GM18520 (cell line): Measurements from ENCODE around the gene DHRS3.
"Not testable (repeated sequence)": the region's sequence is repeated elsewhere in the genome, so short reads cannot be mapped to it uniquely, and the experiment has no call there.

Experiments used
- ATAC-seq: cut with Tn5 transposase; IDR thresholded peaks from one replicate; pipeline ENCODE4 v1.9.1; 2021; ENCODE audit not compliant: unreplicated experiment

Gene DHRS3

DNA sequence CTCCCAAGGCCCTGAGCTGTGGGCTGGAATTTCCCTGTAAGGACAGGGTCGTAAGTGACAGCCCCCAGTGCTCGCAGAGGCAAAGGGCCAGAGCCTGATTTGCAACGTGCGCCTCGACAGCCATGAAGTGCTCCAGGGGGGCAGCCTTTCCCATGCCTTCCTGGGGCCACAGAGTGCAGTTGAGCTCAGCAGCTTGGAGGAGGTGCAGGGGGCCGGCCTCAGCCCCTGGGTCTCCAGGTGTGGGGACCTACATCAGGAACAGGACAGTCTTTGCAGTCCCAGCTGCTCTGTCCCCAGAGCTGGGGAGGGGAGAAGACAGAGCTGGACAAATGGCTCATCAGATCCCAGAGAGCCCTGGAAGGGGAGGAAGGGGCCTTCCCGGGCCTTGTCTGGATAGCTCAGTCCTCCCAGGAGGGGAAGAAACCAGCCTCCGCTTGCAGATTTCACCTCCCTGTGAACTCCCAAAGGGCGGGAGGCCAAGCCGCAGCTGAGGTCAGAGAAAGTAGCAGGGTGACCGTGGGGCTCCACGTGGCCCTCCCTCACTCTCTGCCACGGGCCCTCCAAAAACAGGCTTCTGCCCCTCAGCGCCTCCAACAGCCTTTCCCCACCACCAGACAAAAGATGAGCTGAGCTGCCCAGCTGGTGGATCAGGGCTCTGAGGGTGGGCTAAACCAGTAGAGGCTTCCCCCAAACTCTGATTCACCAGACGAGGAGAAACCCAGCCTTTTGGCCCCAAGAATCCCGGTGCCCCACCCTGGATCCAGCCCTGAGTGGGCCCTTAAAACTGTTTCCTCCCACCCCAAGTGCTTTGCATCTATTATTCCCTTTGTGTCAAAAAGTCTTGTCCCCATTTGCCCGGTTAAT lies 76.5 kb downstream of the DHRS3 start:
- no peak for ATAC-seq

DNA sequence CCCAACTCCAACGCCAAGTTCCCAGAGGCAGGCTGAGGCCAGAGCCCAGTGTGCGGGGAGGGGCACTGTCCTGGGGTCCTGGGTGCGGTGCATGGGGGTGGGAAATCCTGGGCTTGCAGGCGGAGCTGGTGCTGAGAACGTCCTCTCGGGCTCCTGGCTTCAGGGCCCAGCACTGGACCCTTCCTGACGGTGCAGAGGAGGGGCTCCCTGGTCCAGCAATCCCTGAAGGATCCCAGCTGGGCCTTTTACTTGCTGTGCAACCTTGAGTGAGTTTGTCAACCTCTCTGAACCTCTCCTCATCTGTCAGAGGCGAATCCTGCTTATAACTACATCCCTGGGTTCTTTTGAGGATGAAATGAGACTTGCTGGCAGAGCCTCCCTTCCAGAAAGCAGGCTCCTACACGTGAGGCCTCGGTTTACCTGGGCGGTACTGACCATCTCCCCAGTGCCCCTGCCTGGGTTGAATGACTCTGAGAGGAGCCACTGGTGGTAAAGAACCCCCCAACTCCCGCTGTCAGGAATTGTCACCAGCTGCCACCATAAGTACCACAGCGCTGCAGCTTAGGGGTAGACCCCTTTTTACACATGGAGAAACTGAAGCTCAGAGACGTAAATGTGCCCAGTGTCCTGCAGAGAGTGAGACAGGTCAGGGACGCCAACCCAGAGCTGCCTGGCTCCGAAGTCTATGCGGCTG lies 77.3 kb downstream of the DHRS3 start:
- ATAC-seq: no peak

DNA sequence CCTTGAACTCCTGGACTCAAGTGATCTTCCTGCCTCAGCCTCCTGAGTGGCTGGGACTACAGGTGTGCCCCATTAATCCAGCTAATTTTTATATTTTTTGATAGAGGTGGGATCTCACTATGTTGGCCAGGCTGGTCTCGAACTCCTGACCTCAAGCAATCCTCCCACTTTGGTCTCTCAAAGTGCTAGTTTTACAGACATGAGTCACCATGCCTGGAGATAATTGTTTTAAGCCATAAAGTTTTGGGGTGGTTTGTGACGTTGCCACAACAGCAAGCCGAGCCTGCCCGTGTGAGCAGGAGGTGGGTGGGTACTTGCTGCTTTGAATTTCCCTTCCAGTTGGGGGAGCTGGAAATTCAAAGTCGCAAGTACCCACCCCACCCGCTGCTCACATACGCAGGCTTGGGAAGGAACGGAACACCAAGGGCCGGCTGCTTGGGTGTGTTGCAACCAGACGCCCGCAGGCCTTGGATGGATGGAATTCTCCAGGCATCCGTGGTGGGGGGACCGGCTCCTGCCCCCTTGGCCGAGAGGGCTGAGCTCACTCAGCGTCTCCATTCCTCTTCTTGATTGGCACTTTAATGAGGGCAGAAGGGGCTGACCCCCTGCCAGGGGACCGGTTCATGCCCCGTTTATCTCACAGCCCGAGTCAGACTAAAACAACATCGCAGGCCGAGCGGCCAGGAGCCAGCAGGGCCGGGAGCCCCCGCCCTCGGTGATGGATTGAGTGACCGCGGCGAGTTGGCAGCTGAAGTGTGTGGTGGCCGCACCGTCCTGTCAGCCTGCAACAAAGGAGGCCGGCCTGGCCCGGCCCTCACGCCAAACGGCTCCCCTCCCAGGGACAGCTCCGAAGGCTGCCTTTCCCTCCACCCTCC lies 78.1 kb downstream of the DHRS3 start:
- ATAC-seq: no peak

DNA sequence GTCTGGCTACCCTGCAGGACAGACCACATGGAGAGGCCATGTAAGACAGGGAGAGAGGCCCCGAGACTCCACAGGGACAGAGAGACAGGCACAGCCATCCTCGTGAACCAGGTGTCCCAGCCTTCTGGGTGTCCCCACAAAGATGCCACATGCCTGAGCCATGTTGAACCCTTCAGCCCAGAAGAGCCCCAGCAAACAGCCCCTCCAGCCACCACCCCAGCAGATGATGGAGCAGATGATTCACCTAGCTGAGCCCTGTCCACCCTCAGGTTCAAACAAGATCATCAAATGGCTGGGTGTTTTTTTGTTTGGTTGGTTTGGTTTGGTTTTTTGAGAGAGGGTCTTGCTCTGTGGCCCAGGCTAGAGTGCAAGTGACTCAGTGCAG lies 78.7 kb downstream of the DHRS3 start:
- ATAC-seq: no peak

DNA sequence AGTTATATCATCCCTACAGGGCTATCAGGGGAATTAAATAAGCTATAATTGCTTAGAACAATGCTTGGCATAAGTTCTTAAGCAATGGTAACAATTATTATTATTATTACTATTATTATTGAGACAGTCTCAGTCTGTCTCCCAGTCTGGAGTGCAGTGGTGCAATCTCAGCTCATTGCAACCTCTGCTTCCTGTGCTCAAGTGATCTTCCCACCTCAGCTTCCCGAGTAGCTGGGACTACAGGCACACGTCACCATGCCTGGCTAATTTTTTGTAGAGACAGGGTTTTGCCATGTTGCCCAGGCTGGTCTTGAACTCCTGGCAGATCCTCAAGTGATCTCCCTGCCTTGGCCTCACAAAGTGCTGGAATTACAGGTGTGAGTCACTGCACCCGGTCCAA lies 79.5 kb downstream of the DHRS3 start:
- not testable (repeated sequence) for ATAC-seq

DNA sequence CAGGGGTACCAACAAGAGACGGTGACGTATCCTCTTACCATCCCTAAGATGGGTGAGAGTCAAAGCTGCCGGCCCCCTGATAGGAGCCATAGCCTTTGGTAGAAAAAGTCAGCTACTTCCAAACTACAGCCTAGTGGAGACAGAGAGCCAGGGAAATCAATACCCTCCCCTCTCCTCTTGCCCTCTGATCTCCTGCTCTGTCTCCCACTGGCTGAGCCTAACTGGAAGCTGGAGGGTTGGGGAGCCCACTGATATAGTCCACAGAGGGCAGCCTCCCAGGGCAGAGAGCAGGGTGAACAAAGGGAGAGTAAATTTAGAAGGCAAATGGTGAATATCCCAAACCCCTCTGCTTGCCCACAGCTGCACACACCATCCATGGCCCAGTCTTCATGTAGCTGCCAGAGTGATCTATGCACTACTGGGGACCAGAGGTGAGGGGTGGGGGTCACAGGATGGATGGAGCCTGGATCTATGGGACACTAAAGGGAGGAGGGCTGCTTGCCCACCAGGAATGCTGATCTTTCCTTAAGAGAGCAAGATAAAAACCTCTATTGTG lies 80.0 kb downstream of the DHRS3 start:
- ATAC-seq: no peak

DNA sequence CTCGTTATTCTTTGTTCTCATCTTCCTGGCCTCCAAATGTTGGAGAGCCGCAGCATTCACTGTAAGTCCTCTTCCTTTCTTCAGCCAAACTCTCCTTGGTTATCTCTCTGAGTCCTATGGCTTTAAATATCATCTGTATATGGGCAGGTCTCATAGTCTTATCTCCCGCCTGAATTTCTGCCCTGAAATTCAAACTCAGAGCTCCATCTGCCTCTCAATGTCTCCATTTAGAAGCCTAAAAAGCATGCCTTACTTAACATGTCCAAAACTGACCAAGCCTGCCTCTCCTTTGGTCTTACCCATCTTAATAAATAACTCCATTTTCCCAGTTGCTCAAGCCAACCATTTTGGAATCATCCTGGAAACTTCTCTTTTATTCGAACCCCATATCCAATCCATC lies 80.7 kb downstream of the DHRS3 start:
- ATAC-seq: no peak

DNA sequence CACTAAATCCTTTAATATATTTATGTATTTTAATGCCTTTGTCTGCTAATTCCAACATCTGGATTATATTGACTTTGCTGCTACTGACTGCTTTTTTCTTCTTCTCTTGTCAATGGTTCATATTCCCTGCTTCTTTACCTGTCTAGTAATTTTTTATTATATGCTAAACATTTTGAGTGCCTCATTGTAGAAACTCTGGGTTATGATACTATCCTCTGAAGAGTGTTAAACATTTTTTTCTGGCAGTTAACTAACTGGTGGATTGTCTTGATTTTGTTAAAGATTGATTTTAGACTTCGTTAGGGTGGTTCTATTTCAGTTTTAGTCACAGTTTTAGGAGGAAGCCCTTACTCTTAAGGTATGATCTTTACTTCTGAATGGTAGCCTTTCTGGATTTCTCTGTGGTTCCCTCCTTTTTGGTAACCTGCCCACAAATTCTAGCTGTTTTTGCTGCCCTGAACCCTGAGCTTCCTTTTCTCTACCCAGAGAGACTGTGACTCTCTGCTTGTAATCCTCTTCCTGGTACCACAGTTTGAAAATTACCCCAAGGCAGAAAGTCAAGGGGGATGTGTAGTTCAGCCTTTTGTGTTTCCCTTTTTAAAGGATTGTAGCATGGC lies 81.9 kb downstream of the DHRS3 start:
- no peak for ATAC-seq

DNA sequence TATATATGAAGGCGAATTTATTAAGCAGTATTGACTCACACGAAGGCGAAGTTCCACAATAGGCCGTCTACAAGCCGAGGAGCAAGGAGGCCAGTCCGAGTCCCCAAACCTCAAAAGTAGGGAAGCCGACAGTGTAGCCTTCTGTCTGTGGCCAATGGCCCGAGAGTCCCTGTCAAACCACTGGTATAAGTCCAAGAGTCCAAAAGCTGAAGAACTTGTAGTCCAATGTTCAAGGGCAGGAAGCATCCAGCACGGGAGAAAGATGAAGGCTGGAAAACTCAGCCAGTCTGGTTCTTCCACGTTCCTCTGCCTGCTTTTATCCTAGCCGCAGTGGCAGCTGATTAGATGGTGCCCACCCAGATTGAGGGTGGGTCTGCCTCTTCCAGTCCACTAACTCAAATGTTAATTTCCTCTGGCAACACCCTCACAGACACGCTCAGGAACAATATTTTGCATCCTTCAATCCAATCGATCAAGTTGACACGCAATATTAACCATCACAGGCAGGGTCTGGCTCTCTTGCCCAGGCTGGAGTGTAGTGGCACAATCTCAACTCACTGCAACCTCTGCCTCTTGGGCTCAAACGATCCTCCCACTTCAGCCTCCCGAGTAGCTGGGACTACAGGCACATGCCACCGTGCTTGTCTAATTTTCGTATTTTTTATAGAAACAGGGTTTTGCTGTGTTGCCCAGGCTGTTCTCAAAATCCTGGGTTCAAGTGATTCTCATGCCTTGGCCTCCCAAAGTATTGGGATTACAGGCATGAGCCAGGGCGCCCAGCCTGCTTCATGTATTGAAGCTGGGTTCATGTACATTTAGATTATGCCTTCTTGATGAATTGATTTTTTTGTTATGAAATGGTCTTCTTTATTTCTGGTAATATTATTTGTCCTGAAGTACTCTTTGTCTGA lies 85.3 kb downstream of the DHRS3 start:
- no peak for ATAC-seq

DNA sequence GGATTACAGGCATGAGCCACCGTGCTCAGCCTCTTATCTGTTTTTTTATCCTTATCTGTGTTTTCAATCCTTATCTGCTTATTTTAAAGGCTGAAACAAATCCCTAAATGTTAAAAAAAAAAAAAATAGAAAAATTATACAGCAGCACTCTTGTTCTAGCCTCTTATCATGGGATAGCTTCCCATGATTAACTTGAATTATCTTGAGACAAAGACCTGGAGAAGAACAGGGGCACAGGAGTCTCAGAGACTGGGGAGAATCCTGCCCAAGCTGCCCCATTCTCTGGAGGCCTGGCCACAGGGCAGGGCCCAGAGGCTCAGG lies 86.9 kb downstream of the DHRS3 start:
- ATAC-seq: no peak

DNA sequence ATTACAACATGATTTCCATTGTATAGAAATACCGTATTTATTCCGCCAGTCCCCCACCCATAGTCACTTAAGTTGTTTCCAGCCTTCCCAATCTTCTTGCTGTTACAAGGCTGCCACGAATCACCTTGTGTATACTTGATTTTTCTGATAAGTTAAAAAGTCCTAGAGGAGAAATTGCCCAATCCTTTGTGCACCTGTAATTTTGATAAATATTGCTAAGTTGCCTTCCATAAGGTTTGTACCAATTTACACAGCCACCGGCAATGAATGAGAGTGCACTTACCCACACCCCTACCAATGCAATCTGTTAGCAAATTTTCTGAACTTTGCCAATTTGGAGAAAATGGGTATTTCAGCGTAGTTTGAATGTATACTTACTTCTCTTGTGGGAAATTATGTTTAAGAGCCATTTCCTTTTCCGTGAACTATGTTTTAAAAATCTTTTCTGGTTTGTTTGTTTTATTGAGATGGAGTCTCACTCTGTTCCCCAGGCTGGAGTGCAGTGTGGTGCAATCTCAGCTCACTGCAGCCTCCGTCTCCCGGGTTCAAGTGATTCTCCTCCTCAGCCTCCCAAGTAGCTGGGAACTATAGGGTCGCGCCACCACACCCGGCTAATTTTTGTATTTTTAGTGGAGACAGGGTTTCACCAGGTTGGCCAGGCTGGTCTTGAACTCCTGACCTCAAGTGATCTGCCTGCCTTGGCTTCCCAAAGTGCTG lies 87.4 kb downstream of the DHRS3 start:
- no peak for ATAC-seq

DNA sequence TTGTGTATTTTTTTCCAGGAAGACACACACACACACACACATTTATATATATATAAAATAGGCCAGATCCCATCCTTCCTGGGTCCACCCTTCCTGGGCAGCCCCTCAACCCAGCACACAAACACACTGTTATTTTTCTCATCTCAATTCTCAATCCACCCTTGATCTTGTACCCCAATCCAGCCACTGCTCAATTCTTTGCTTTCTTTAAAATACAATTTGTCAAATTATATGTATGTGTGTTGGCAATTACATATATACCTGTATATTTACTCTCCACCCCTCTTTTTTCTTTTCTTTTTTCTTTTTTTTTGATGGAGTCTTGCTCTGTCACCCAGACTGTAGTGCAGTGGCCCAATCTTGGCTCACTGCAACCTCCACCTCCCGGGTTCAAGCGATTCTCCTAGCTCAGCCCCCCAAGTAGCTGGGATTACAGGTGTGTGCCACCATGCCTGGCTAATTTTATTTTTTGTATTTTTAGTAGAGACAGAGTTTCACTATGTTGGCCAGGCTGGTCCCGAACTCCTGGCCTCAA lies 88.3 kb downstream of the DHRS3 start:
- ATAC-seq: no peak

DNA sequence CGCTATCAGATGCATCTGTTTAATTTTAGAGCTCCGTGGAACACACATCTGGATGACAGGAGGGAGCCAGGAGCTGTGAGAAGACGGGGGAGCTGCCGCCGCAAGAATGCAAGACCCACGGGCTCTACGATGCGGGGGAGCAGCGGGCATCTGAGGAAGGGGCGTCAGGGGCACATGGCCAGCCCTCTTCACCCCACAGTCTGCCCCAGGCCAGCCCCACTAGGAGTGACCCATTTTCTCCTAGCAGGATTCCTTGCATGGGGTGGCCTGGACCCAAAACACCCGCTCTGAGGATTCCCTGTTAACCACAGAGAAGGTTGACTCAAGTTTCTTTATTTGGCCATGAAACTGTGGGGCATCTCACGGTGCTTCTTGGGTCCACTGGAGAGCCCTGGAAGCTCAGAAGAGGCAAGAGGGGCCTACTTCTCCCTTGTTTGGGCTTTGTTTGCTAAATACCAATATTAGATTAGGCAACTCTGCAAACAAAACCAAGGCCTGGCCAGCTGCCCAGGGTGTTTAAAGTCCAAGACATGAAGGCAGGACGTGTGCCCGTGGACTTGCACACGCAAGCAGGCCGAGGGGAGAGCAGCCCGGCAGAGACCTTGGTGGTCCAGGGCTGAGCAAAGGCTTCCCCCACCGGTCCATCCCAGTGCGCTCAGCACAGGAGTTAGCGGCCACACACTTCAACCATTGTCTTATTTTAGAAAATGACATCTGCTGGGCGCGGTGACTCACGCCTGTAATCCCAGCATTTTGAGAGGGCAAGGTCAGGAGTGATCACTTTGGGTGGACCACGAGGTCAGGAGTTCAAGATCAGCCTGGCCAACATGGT lies 89.8 kb downstream of the DHRS3 start:
- ATAC-seq: no peak

DNA sequence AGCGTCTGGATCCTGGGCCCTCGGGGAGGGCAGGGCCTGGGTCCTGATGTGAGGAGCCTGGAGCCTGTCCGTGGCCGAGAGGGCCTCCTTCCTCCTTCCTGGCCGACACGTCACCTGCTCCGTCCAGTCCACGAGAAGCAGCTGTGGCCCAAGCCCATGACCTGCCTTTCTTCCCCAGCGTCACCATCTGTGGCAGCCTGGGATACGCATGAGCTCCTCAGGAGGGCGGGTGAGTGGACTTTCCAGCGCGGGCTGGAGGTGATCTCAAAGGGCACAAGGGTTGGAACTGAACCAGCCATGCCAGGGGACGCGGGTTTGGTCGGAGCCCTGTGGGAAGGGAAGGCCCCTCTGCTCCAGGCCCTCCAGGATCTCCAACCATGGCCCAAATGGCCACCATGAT lies 90.4 kb downstream of the DHRS3 start:
- no peak for ATAC-seq

DNA sequence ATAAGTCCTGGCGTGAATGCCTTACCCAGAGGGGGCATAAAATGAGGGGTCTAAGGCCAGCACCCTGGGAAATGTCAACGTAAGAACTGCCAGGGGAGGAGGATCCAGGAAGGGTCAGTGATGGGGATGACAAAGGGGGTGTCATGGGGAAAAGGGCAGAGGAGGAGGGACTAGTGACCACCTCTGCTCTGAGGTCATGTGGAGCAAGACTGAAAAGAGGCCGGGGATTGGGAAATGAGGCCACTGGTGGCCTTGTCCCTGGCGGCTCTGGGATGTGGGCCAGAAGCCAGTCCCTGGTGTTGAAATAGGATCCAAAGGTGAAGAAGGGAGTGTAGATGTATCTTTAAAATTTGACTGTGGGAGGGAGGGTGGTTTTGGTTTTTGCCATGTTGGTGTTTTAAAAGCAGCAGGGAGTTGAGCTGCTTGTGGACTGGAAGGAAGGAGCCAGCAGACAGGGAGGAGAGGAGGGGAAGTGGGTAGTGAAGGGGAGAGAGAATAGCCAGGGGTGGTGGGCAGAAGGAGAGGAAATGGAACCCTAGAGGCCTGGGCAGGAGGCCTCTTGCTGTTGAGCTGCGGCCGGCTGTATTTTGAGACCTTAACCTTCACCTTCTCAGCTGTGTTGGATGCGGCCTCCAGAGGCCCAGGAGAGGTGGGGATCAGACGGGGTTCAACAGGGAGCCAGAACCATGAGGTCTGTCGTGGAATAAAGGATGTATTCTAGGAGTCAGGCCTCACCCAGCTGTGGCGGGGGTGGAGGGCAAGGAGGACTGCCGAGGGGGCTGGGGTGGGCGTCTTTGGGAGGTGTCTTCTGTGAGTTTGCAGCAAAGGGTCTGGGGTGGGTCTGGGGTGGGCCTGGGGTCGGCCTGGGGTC lies 92.5 kb downstream of the DHRS3 start:
- no peak for ATAC-seq

DNA sequence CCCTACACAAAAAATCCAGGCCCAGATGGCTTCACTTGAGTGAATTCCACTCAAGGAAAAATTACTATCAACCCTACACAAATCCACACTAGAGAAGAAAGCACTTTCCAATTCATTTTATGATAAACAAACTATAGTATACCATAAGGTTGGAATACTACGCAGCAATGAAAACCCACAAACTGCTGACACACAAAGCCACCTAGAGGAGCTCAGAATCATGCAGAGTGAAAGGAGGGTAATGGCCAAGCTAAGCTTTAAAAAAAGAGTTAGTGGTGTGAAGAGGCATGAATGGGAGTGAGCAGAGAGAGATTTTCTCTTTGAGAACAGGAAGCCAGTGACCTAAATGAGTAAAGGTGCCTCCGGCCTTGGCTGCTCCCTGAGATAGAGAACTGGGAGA lies 93.7 kb downstream of the DHRS3 start:
- no peak for ATAC-seq

DNA sequence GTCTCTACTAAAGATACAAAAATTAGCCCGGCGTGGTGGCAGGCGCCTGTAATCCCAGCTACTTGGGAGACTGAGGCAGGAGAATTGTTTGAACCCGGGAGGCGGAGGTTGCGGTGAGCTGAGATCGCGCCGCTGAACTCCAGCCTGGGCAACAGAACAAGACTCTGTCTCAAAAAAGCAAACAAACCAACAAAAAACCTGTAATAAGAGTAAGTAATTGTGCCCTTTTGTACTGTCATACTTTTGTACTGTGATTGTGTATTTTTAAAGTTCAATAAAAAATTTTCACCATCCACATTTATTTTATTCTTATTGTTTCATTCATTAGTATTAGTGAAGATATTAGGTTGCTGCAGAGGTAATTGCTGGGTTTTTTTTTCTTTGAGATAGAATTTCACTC lies 95.2 kb downstream of the DHRS3 start:
- ATAC-seq: not testable (repeated sequence)
